Thoracic aorta (tissue), 2 donors: Measurements from ENCODE around the gene ENTREP3. TPM values are rescaled to one million over a fixed set of nuclear protein-coding genes. Genes with fewer than 3 reads are reported as not detected.
A peak's percentile ranks its signal among the peaks of the same experiment; 100 is the strongest.

Source experiments
- ATAC-seq: fragments of 150-250 bp; one replicate; pipeline ENCODE4 v1.8.0; 2017; ENCODE audit warnings: low read depth; ENCODE audit not compliant: insufficient number of reproducible peaks, low FRiP score
- DNase-seq: peaks from one replicate; pipeline ENCODE4 v3.0.0-alpha.2; 2020; ENCODE audit warnings: low spot score
- H3K27ac ChIP-seq, 2 donors: fragments of 200-600 bp; sonication (generic); 1 replicate in 1 of 2; 2 replicates in 1 of 2; pipeline ENCODE4 v1.5.1; 2016; ENCODE audit warnings: mild to moderate bottlenecking in 2 of 2, moderate library complexity in 2 of 2
- H3K27me3 ChIP-seq: fragments of 200-600 bp; sonication (generic); replicated peaks from 2 replicates; pipeline ENCODE4 v1.6.0; 2016; ENCODE audit warnings: mild to moderate bottlenecking; ENCODE audit not compliant: insufficient read depth
- H3K36me3 ChIP-seq: fragments of 200-600 bp; sonication (generic); one replicate; pipeline ENCODE4 v1.5.1; 2016
- H3K4me1 ChIP-seq, 2 donors: fragments of 200-600 bp; sonication (generic); 1 replicate in 1 of 2; 2 replicates in 1 of 2; pipeline versions ENCODE4 v1.5.1 to v1.6.0; 2016; ENCODE audit warnings: low read depth in 2 of 2, mild to moderate bottlenecking in 1 of 2; ENCODE audit not compliant: control insufficient read depth in 1 of 2
- H3K4me3 ChIP-seq: fragments of 200-600 bp; sonication (generic); 2 replicates; pipeline ENCODE4 v1.5.1; 2016; ENCODE audit warnings: mild to moderate bottlenecking
- H3K9me3 ChIP-seq: fragments of 200-600 bp; sonication (generic); 2 replicates; pipeline ENCODE4 v1.5.1; 2016
- total RNA-seq, 2 donors: library from RNA; depleted of rRNA; stranded (reverse); fragments of >200 nt; gene quantifications; one replicate each; pipeline versions ENCODE4 v1.1.0 to v1.2.3, GENCODE V29; 2016
- TF ChIP-seq, protein P1 (sequence below): fragments of 200-600 bp; sonication (generic); IDR thresholded peaks from one replicate; pipeline ENCODE4 v1.5.1; 2019; ENCODE audit warnings: antibody characterized with exemption

ENTREP3 gene, protein sequence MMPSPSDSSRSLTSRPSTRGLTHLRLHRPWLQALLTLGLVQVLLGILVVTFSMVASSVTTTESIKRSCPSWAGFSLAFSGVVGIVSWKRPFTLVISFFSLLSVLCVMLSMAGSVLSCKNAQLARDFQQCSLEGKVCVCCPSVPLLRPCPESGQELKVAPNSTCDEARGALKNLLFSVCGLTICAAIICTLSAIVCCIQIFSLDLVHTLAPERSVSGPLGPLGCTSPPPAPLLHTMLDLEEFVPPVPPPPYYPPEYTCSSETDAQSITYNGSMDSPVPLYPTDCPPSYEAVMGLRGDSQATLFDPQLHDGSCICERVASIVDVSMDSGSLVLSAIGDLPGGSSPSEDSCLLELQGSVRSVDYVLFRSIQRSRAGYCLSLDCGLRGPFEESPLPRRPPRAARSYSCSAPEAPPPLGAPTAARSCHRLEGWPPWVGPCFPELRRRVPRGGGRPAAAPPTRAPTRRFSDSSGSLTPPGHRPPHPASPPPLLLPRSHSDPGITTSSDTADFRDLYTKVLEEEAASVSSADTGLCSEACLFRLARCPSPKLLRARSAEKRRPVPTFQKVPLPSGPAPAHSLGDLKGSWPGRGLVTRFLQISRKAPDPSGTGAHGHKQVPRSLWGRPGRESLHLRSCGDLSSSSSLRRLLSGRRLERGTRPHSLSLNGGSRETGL
- total RNA-seq, result 10 to 100 TPM; 14.7 to 16.1 TPM

DNA sequence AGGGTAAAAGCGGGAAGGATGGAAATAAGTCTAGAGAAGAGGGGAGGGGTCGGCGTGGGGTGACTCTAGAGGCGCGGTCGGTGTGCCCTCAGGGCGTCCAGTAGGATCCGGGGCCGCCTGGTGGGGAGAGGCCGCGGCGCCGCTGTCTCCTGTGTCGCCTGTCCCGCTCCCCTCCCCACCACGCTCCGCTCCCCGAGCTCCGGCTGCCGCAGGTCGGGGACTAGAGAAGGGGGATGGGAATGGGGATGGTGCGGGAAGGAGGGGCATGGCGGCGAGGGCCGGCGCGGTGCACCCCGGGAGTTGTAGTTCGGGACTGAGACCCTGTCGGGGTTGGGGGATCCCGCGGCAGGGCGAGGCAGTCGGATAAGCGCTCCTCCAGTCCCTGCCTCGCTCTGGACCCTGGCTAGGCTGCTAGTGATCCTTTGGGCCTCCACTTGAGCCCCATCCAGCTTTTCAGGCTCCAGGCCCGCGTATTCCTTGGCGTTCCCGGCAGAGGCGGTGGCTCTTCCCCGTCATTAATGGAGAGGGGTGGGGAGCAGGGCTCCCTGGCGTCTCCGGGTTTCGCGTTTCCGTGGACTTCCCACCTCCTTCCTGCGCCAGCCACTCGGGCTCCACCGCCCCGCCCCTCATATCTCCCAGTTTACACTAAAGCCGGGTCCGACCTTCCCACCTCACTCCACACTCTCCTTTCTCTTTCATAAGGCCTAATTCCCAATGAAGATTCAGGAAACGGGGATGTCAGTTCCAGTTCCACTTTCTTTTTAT, at the start of gene ENTREP3:
Gene ENTREP3 (minus strand): TSS at position 241 of the 765 bp plus-strand sequence. CDS start 606 bp downstream, outside the sequence.
- ATAC-seq, result peak; percentile 75
- Histone ChIP-seq H3K36me3 (peaks cover 10% of the 10 kb centered on the region), H3K4me1 (peaks cover 16 to 40% of the 10 kb centered on the region in 2 donors), H3K27ac (peak within 1 kb of the TSS; percentile 83 to 97), H3K27me3 (no peaks in the 10 kb centered on the region), H3K9me3 (no peaks in the 10 kb centered on the region), H3K4me3 (peak within 1 kb of the TSS; percentile 77)
- TF ChIP-seq, protein P1, sequence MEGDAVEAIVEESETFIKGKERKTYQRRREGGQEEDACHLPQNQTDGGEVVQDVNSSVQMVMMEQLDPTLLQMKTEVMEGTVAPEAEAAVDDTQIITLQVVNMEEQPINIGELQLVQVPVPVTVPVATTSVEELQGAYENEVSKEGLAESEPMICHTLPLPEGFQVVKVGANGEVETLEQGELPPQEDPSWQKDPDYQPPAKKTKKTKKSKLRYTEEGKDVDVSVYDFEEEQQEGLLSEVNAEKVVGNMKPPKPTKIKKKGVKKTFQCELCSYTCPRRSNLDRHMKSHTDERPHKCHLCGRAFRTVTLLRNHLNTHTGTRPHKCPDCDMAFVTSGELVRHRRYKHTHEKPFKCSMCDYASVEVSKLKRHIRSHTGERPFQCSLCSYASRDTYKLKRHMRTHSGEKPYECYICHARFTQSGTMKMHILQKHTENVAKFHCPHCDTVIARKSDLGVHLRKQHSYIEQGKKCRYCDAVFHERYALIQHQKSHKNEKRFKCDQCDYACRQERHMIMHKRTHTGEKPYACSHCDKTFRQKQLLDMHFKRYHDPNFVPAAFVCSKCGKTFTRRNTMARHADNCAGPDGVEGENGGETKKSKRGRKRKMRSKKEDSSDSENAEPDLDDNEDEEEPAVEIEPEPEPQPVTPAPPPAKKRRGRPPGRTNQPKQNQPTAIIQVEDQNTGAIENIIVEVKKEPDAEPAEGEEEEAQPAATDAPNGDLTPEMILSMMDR, result no peak
- DNase-seq, result peak; percentile 51

- no peak overlapping the region for H3K27ac ChIP-seq
- H3K9me3 ChIP-seq, result no peaks in the 10 kb centered on the region
- peaks cover 0 to 12% of the 10 kb centered on the region in 2 donors for H3K4me1 ChIP-seq
- ATAC-seq, result no peak
- H3K36me3 ChIP-seq, result no peaks in the 10 kb centered on the region
- no peak overlapping the region for H3K4me3 ChIP-seq
- DNase-seq, result no peak
- H3K27me3 ChIP-seq, result no peaks in the 10 kb centered on the region
- TF ChIP-seq, protein P1, result no peak
These were observed 49.3 kb upstream of the ENTREP3 start for GRCh38 chr1:155304558-155305063.

- Histone ChIP-seq H3K4me1 (no peaks in the 10 kb centered on the region), H3K4me3 (no peak within 1 kb of the TSS), H3K36me3 (no peaks in the 10 kb centered on the region), H3K27ac (no peak within 1 kb of the TSS), H3K9me3 (no peaks in the 10 kb centered on the region), H3K27me3 (no peaks in the 10 kb centered on the region)
- TF ChIP-seq, protein P1, result no peak
- no peak for ATAC-seq
- no peak for DNase-seq
These were observed 46.1 kb upstream of the ENTREP3 start, which contains the start of gene PKLR for GRCh38 chr1:155301342-155301841. TSS of gene PKLR (minus strand) at chr1:155301438. CDS start at chr1:155301395, 43 bp downstream.

DNA sequence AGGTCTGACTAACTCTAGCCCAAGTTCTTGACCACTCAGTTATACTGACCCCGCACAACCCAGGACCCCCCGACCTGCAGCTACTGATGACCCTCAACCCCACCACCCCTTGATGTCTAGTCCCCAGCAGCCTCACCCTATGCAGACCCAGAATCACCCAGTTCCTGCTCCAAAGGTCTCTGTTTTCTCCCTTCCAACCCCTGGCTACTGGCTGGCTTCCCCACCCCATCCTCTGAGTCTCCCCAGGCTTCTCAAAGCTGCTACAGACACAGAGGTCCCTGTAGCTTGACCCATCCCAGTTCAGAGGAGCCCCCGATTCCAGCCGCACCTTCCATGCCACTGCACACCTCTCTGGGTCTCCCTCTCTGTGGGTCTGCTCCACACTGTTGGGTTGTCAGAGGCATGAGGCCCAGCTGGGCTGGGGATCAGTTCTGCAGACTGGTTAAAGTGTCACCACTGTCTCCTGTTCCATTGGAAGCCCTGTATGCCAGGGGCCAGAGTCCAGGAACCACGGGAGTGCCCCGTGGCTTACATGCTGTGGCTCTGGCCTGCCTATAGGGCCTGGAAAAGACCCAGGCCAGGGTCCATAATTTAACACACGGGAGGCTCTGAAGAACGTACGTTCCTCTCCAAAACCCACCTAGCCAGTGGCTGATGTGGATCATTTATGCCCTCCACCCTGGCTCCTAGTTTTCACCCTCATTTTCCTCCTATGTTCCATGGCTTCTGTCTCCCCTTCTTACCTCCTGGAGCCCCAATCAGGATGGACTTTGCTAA, 45.5 kb upstream of the ENTREP3 start:
- Histone ChIP-seq H3K27ac (no peak overlapping the region), H3K36me3 (no peaks in the 10 kb centered on the region), H3K4me1 (no peaks in the 10 kb centered on the region), H3K27me3 (peaks cover 2% of the 10 kb centered on the region), H3K9me3 (no peaks in the 10 kb centered on the region), H3K4me3 (no peak overlapping the region)
- DNase-seq (no peak), ATAC-seq (no peak)
- TF ChIP-seq, protein P1, result no peak
